Mesodermal cell (in vitro differentiated cells): ENCODE measurements around the gene CCDC112.
"Not testable (repeated sequence)": the region's sequence is repeated elsewhere in the genome, so short reads cannot be mapped to it uniquely, and the experiment has no call there.

Experiments
- H3K27ac ChIP-seq: 2 replicates; pipeline ENCODE4 v1.7.0; 2013; ENCODE audit warnings: mild to moderate bottlenecking, low read depth, low read length, moderate library complexity; ENCODE audit not compliant: severe bottlenecking
- H3K36me3 ChIP-seq: 2 replicates; pipeline ENCODE4 v1.7.1; 2013; ENCODE audit warnings: mild to moderate bottlenecking, low read length, moderate library complexity; ENCODE audit not compliant: control insufficient read depth, insufficient read depth
- H3K4me1 ChIP-seq: one replicate; pipeline ENCODE4 v1.7.1; 2013; ENCODE audit warnings: mild to moderate bottlenecking, low read length; ENCODE audit not compliant: insufficient read depth, control insufficient read depth, poor library complexity, severe bottlenecking
- H3K4me3 ChIP-seq: 2 replicates; pipeline ENCODE4 v1.7.0; 2013; ENCODE audit warnings: low read length, control low read depth, mild to moderate bottlenecking; ENCODE audit not compliant: insufficient read depth, poor library complexity, severe bottlenecking; ENCODE audit errors: extremely low read depth
- H3K9me3 ChIP-seq: 2 replicates; pipeline ENCODE4 v1.7.1; 2013; ENCODE audit warnings: mild to moderate bottlenecking, low read length, moderate library complexity; ENCODE audit not compliant: control insufficient read depth
- WGBS, 2 experiments: methylation state at CpG; one replicate each; pipeline ENCODE4 v1.1.5; 2013; ENCODE audit warnings: missing lambda C conversion rate in 2 of 2; ENCODE audit not compliant: insufficient coverage in 2 of 2; 5-methylcytosine and 5-hydroxymethylcytosine counted together

Gene CCDC112

GRCh38 chr5:115262321-115263077 lies 34.0 kb downstream of the CCDC112 start, which contains the start of gene PGGT1B:
PGGT1B (minus strand) TSS chr5:115262877; CDS start chr5:115262851, 26 bp downstream.
- 0 to 1% methylated on average over 36 to 43 of the region's 50 CpGs for WGBS, 2 experiments

DNA sequence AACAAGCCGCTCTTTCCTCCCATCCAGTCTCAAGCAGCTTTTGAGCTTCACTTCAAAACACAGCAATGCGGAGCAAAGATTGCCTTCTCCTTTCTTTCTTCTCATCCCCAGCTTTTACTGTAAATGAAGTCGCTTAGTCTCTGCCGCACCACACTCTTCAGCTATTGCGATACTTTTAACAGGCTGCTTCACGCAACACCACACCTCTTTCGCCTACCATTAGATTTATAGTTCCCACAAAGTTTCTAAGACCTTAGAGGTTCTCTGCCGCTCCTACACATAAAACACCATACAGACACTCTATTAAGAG lies 34.5 kb downstream of the CCDC112 start:
- no peaks in the 10 kb centered on the region for H3K9me3 ChIP-seq
- peaks cover 3% of the 10 kb centered on the region for H3K36me3 ChIP-seq
- 5 to 8% methylated on average over 6 to 8 of the region's 8 CpGs for WGBS, 2 experiments
- peak overlapping the region; percentile 81 for H3K4me3 ChIP-seq
- H3K4me1 ChIP-seq = no peaks in the 10 kb centered on the region
- H3K27ac ChIP-seq = peak overlapping the region; percentile 82

More at GRCh38 chr5:115262321-115263077, 34.0 kb downstream of the CCDC112 start, which contains the start of gene PGGT1B:
- no peaks in the 10 kb centered on the region for H3K4me1 ChIP-seq
- H3K36me3 ChIP-seq = peaks cover 3% of the 10 kb centered on the region
- H3K9me3 ChIP-seq = no peaks in the 10 kb centered on the region
- H3K4me3 ChIP-seq = peak within 1 kb of the TSS; percentile 81
- peak within 1 kb of the TSS; percentile 82 for H3K27ac ChIP-seq

- H3K4me1 ChIP-seq = no peaks in the 10 kb centered on the region
- H3K4me3 ChIP-seq = no peak overlapping the region
- no peaks in the 10 kb centered on the region for H3K9me3 ChIP-seq
- no peaks in the 10 kb centered on the region for H3K36me3 ChIP-seq
- WGBS, 2 experiments = 80 to 100% methylated on average over 1 of the region's 2 CpGs
- no peak overlapping the region for H3K27ac ChIP-seq
These were observed 36.2 kb downstream of the CCDC112 start for GRCh38 chr5:115260248-115260647.

DNA sequence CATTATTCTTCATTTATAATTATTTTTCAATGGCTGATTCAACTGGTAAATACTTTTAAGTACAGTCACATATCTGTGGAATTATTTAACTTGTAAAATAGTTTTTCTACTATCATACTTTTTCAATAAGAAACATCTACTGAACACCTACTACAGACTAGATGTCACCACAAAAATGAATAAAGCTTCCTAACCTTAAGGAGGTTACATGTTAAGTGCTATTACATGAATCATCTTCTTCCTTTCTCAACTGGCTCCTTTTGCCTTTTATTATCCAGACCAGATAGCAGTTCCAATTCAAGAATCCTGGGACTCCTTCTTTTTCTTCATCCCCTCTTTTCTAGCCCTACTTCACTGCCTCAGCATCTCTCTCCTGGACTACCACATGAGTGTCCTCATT lies 38.5 kb downstream of the CCDC112 start:
- no peaks in the 10 kb centered on the region for H3K4me1 ChIP-seq
- no peak overlapping the region for H3K27ac ChIP-seq
- no peaks in the 10 kb centered on the region for H3K36me3 ChIP-seq
- no peak overlapping the region for H3K4me3 ChIP-seq
- no peaks in the 10 kb centered on the region for H3K9me3 ChIP-seq

GRCh38 chr5:115249379-115249778 lies 47.1 kb downstream of the CCDC112 start:
- not testable (repeated sequence) for H3K36me3 ChIP-seq, H3K27ac ChIP-seq, H3K4me3 ChIP-seq, H3K4me1 ChIP-seq, H3K9me3 ChIP-seq
- WGBS, 2 experiments = 45 to 83% methylated on average over 1 to 2 of the region's 5 CpGs

- Histone ChIP-seq H3K36me3 (no peaks in the 10 kb centered on the region), H3K4me3 (no peak overlapping the region), H3K9me3 (no peaks in the 10 kb centered on the region), H3K27ac (no peak overlapping the region), H3K4me1 (no peaks in the 10 kb centered on the region)
- no CpG with 5 or more reads among the region's 3 CpGs for WGBS, 2 experiments
These were observed 50.0 kb downstream of the CCDC112 start for GRCh38 chr5:115246361-115246991.

DNA sequence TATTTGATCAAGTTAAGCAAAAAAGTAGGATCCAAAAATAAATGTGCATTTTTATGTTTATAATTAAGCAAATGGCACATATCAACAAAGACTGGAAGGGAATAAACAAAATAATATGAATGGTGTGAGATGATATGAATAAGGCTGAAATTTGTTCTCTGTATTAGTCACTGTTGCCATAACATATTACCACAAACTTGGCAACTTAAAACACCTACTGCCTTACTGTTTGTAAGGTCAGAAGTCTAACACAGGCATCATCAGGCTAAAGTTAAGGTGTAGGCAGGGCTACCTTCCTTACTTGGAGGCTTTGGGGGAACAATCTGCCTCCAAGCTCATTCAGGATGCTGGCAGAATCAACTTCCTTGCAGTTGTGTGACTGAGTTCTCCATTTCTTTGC lies 53.0 kb downstream of the CCDC112 start:
- no peaks in the 10 kb centered on the region for H3K4me1 ChIP-seq
- H3K27ac ChIP-seq = no peak overlapping the region
- H3K4me3 ChIP-seq = no peak overlapping the region
- no peaks in the 10 kb centered on the region for H3K9me3 ChIP-seq
- peaks cover 23% of the 10 kb centered on the region for H3K36me3 ChIP-seq

- no peak overlapping the region for H3K4me3 ChIP-seq
- WGBS, 2 experiments = 100% methylated on average over 2 of the region's 4 CpGs; no CpG with 5 or more reads in 1 of the 2 experiments
- H3K27ac ChIP-seq = no peak overlapping the region
- no peaks in the 10 kb centered on the region for H3K4me1 ChIP-seq
- H3K9me3 ChIP-seq = no peaks in the 10 kb centered on the region
- peaks cover 23% of the 10 kb centered on the region for H3K36me3 ChIP-seq
These were observed 54.4 kb downstream of the CCDC112 start for GRCh38 chr5:115241881-115242642.

- no peaks in the 10 kb centered on the region for H3K9me3 ChIP-seq
- H3K27ac ChIP-seq = no peak overlapping the region
- peaks cover 27% of the 10 kb centered on the region for H3K36me3 ChIP-seq
- 81 to 82% methylated on average over 3 of the region's 3 CpGs for whole genome bisulfite sequencing, 2 experiments
- no peaks in the 10 kb centered on the region for H3K4me1 ChIP-seq
- H3K4me3 ChIP-seq = no peak overlapping the region
These were observed 59.4 kb downstream of the CCDC112 start for GRCh38 chr5:115237066-115237465.

- H3K4me3 ChIP-seq = no peak overlapping the region
- no CpG with 5 or more reads among the region's 2 CpGs for WGBS, 2 experiments
These were observed 59.9 kb downstream of the CCDC112 start for GRCh38 chr5:115236599-115236998.

More at GRCh38 chr5:115236599-115236998, 59.9 kb downstream of the CCDC112 start:
- no peaks in the 10 kb centered on the region for H3K9me3 ChIP-seq
- peaks cover 30% of the 10 kb centered on the region for H3K36me3 ChIP-seq
- H3K4me1 ChIP-seq = no peaks in the 10 kb centered on the region
- no peak overlapping the region for H3K27ac ChIP-seq
